Hindlimb muscle (tissue), 1 donor: ENCODE measurements around the gene COL28A1. TPM values are rescaled to one million over a fixed set of nuclear protein-coding genes. Genes with fewer than 3 reads are reported as not detected.
"Not testable (repeated sequence)": the region's sequence is repeated elsewhere in the genome, so short reads cannot be mapped to it uniquely, and the experiment has no call there.

Source experiments
- DNase-seq: peaks from one replicate; pipeline ENCODE4 v3.0.0-alpha.2; 2013
- polyA plus RNA-seq: library from polyadenylated mRNA; unstranded; fragments of 120-200 nt; gene quantifications from one replicate; pipeline ENCODE4 v1.2.1, GENCODE V29; 2013; ENCODE audit not compliant: insufficient read length

COL28A1 gene
- polyA plus RNA-seq, 1 donor, result 1.1 TPM

DNA sequence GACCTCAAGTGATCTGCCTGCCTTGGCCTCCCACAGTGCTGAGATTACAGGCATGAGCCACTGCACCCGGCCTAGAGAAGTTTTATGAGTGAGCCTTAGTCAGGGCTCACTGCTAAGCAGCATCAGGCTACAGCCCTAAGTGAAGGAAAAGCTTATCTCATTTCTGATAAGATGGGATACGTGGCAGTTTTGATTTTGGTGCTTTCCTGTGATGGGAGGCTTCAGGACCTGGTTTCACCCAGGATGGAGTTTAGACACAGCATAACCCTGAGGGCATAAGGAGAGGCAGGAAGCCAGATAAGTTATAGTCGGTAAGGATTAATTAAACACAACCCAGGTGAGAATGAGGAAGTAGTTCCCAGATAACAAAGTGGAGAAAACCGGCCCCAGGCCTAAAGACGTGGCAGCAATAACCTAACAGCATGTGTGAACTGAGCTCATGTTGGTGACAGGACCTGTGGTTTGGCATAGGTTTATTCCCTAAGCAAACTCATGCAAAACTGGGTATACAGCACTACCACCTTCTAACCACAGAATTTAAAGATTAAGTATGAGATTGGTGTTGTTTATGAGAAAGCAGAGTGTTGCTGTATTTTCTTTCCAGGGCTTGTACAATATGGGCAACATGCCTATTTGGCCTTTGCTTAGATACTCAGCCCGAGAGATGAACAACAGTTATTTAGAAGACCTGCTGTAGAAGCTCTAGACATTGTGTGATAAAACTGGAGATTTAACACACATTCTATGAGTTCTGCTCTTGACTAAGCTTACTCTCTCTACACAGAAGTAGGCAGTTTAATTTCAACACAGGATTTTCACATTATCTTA is 119.4 kb downstream of the COL28A1 start:
- no peak for DNase-seq

DNA sequence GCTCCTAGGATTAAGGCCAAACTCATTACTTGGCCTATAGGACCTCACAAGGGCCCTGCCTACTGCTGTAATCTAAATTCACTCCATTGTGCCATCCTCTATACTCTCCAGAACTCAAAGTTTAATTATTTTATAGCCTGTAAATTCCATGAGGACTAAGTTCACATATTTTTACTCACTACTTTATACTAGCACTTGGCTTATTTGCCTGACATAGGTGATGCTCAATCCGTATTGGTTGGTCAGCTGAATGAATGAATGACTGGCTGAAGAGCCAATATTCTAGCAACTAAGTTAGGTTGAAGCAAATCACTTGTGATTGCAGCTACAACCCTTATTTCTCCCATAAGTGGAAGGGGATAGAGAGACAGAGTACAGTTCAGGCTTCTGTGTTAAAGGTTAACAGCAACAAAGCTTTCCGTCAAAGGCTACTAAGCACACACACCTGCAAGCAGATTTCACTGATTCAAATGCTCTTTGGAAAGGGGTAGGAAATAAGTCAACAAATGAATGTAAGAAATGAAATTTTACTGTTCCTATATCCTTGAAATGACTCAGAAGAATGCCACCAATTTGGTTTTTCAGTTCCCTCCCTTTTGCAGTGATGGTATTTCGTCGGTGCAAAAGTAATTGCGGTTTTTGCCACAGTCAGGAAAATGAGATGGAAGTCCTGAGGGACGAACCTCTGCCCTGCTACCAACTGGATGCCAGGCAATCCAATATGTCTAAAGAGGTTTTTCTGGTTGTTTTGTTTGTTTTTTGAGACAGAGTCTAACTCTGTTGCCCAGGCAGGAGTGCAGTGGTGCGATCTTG is 120.7 kb downstream of the COL28A1 start:
- DNase-seq, result no peak

DNA sequence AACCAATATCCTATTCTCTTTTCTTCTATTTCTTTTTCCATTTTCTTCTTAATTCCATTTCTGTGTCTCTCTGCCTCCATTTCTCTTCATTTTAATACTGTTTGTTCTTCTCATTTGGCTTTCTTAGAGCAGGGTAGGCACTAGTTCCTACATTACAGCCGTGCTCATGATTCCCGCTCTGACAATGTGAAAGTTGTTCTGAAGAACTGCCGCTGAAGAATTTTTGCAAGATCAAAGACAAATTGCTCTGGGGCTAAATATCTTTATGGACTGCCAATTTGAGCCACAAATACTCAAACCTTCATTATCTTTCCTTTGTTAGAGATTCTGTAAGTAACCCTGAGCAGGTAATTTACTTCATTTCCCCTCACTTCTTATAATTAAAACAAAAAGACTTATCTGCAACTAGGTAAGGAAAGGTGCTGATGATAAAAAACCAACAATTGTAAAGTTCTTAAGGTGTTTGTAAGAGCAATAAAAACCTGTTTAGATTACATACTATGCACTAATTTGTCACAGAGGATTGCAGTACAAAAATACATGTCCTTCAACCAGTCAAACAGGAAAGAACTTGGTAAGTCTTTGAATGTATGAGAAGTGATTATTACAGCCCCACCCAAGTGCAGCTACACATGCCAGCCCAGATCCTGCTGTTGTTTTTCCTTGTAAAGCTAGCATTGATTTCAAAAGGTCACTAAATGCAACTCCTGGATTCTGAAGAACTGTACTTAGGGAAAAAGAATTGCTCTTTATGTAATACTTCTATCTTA is 127.5 kb downstream of the COL28A1 start:
- DNase-seq, result no peak

DNA sequence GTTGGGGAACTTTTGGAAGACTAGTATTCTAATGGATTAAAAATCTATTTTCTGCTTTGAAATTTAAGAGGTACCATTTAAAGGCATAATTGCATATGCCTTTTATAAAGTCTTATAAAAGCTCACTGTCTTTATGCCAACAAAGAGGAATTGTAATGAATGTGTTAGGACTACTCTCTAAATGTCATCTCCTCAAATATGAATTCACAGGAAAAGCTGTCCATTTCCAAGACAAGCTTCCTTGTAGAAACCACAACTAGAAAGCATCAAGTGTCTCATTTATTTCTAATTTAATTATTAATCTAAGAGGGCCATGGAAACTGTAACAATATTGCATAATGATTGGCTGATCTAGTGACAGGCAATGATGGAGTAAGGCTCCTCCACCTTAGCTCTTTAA is 130.2 kb downstream of the COL28A1 start:
- no peak for DNase-seq

DNA sequence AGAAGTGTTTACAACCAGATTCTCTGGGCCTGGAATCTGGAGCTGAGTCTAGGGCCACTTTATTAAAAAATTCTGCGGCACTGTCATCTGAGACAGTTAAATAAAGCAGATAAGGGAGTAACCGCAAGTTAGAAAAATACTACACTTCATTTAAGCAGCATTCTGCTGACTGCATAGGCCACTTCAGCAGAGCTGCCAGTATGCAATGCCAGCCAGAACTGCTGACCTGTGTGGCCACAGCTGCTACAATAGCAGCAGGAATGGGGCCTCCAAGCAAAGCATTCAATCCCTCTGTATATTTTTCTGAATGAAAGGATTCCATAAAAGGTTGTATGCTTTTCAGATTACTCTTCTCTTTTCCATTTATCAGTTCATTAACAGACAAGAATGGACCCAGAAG is 136.0 kb downstream of the COL28A1 start:
- no peak for DNase-seq

DNA sequence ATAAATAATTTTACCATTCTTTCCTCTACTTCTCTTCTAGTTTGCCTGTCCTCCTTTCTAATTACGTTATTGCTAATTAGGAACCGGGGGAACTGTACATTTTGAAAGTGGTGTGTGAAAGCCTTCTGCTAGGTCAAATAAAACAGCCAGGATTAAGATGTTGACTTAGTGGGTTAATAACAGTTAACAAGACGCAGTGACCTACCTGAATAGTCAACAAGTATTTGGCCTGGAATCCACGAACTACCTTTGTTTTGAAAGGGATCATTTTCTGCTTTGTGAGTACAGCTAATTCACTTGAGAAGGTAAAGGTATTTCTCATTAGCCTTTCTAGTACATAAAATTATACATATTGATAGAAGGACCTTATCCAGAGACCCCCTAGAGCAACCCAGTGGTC is 139.9 kb downstream of the COL28A1 start:
- DNase-seq, result no peak

DNA sequence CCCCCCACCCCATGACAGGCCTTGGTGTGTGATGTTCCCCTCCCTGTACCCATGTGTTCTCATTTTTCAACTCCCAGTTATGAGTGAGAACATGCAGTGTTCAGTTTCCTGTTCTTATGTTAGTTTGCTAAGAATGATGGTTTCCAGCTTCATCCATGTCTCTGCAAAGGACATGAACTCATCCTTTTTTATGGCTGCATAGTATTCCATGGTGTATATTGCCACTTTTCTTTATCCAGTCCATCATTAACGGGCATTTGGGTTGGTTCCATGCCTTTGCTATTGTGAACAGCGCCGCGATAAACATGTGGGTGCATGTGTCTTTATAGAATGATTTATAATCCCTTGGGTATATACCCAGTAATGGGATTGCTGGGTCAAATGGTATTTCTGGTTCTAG is 147.5 kb downstream of the COL28A1 start:
- DNase-seq, result not testable (repeated sequence)

DNA sequence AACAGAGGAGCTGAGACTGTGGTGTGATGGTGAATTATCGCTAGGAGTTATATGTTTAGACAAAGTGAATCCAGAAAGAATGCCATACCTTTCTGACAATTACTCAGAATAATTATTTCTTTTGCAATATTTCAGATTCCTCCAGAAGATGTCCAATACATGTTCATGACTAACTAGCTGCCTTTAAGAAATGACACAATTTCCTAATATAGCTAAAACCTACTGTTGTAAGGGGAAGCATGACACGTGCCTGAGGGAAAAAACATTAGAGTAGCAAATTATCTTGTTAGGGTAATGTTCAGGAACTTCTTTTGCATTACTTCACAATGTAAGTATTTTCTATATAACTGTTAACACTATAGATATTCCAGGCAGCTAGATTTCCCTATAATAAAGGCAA is 150.3 kb downstream of the COL28A1 start:
- no peak for DNase-seq

DNA sequence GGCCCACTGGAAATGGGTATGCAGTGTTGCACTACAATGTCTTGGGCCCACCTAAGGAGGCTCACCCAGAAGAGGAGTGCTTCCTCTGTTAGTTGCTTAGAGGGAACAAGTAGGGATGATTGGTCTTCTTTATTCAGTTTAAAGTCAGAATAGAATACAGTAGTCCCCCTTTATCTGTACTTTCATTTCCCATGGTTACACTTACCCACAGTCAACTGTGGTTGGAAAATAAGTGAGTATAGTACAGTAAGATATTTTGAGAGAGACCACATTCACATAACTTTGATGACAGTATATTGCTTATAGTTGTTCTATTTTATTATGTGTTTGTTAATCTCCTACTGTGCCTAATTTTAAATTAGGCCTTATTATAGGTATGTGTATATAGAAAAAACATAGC is 151.4 kb downstream of the COL28A1 start:
- no peak for DNase-seq

DNA sequence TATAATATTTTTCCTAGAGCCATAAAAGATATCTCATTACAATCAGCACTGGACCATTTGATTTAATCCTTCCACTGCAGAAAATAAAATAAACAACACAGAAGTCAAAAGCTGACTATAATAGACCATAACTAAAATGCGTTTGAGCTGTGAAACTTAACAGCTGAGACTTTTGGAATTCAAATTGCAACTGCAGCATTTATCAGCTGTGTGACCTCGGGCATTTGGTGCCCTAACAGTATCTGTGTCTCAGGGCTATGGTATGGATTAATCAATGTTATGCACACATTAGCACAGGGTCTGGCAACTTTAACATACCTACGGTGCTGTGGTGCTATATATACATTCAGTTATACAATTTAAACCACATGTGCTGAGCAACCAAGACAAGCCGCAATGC is 160.1 kb downstream of the COL28A1 start:
- no peak for DNase-seq

DNA sequence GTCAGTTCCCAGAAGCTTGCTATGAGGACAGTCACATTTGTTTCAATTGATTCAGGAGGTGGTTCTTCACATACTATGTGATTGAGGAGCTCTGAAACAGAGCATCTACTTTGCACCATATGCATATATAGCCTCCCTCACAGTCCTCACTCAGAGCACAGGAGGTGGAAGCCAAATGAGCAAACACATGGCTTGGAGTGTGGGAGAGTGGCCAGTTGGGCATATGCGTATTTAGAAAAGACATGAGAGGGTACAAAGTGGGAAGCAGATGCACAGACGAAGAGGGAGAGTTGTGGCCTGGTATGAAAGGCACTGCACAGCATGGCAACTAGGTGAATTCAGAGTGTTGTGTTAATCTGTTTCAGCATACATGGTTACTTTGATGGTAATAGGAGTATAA is 165.6 kb downstream of the COL28A1 start:
- DNase-seq, result no peak

DNA sequence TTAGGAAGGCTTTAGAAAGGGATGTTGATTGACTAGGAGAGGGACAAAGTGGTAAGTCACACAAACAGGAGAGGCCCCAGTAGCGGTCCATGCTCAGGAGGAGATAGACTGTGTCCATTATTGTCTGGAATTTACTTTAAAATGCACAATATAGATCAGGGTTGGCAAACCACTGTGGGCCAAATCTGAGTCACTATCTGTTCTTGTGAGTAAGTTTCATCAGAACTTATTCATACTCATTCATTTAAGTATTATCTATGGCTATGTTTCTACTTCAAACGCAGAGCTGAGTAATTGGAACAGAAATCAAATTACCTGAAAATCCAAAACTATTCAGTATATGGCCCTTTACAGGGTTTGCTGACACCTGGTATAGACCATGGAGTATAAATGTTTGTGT is 166.5 kb downstream of the COL28A1 start:
- DNase-seq, result no peak

DNA sequence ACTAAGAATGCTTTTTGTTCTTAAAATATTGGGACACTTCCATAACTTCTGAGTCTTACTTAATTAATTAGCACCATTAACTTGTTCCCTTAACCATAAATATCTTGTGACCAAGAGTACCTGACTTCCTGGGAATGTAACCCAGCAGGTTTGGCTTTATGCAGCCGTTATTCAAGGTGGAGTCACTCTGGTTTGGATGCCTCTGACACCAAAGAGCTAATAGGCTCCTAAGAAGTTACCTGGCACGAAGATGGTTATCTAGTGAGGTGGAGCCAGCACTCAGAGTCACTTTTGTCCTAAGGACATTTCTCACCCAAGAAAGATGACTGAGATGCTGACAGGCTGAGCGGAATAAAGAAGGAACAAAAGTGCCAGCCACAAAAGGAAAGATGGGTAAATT is 181.0 kb downstream of the COL28A1 start:
- DNase-seq, result no peak

DNA sequence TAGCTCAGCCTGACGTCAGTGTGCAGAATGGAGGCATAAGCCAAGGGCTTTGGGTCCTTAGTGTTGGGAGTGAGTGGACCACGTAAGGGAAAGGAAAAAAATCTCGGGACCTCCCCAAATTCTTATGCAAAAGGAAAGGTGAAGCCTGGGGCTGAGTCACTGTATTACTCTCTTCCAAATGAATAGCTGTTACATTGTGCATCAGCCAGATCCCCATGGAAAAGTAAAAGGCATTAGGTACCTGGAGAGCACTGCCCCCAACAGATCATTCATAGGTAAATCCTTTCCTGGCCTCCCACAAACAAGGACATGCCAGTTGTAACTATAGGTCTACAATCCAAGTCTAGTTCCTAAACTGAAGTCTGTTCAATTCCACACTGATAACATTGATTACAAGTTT is 182.8 kb downstream of the COL28A1 start:
- DNase-seq, result no peak

DNA sequence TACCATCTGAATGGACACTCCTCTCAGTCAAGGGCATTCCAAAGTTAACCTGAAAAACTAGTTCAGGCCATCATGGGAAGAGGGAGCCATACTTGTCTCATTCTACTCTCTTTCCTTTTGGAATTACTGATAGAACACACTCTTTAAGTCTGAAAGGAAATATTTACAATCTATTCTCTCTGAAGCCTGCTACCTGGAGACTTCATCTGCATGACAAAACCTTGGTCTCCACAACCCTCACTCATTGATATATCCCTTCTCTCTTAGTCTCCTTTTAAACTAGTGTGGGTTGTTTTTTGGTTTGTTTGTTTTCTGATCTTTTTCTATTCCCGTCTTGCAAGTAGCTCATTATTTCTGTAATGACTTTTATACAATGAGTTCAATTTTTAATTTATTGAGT is 183.8 kb downstream of the COL28A1 start:
- DNase-seq, result no peak

DNA sequence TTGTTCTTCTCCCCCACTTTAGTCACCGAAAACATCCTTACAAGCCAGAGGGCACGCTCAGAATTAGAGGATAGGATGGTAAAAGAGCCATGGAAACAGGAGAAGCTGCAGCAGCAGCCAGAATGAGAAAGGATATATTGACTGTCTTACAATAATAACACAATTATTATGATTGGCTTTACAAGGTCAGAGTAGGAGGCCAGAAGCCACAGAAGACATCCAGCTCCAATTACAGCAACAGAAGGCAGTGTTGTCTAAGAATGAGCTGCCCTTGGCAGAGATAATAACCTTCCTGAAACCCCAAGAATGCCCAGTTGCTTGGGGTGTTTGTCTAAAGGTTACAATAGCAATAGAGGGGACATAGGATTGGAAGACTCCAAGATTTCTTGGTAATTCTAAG is 184.5 kb downstream of the COL28A1 start:
- no peak for DNase-seq

DNA sequence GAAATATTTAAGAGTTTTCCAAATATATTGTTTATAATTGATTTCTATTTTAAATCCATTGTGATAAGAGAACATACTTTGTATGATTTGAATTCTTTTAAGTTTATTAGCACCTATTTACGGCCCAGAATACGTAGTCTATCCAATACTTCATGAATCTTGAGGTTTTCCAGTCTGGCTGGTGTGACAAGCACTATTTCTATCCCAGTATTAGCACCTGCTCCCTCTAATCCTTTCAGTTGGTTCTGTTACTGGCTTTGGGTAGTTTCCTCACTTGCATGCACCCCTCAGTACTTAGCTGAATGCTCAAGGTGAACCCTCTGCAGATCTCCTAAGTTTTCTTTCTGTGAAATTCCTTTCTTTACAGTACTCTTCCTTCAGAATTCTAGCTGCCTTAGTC is 186.5 kb downstream of the COL28A1 start:
- DNase-seq, result no peak

DNA sequence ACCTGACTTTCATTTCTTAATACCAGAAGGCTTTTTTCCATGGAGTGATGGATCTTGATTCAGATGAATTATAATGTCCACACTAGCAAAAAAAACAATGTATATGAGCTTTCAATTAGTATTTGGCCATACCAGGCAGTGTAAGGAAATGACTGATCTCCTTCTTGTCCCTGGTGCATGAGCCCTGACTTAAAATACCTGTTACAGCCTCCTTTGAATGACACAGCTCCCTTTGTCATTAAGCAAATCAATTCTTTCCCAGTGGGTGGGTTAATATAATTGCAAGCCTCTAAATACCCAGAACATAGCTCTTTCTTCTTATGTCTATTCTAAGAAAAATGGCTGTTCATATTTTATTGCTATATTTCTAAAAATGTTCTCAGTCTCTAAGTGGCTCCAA is 188.6 kb downstream of the COL28A1 start:
- DNase-seq, result no peak

DNA sequence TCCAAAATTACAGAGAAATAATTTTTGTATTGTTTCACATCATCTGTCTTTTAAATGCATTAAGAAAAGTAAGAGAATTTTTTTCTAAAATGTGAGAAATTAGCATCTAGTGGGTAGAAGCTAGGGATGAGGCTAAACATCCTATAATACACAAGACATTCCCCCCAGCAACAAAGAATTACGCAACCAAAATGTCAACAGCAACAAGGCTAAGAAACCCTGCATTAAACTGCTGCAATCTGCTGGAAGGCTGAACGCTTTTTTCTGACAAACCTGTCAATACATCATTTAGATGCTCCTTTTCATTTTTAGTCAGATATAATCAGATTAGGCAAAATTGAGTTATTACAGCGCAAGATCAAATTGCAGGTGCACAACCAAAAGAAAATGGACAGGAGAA is 191.1 kb downstream of the COL28A1 start:
- no peak for DNase-seq

DNA sequence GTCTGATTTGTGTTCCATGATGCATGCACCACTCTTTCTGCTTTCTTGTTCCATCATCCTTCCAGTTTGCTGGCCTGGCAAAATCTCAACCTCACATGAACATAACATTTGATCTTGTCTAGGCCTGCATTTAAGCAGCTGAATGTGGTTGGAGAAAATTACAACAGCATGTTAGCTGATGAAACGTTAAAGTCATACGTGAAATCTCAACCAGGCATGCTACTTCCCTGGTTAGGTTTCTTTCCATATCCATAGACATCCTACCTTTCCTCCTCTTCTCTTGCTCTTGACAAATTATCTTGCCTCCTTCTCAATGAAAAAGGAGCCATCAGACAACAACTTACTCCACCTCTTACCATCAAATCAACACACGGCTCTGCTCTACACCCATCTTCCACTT is 199.8 kb downstream of the COL28A1 start:
- no peak for DNase-seq

DNA sequence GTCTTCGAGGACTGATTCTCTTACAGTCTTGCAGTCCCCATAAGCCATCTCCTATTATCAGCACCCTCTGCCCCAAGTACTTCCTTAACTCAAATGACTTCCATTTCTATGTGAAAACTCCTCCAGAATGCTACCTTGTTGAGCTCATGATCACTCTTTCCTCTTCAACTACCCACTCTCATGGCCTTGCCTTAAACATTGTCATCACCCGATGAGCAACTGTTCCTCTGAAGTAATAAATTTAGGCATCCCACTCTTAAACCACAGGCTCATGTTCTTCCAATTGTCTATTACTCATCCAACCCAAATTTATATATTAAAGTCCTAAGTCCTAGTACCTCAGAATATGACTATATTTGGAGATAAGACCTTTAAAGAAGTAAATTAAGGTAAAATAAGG is 200.5 kb downstream of the COL28A1 start:
- DNase-seq, result no peak

DNA sequence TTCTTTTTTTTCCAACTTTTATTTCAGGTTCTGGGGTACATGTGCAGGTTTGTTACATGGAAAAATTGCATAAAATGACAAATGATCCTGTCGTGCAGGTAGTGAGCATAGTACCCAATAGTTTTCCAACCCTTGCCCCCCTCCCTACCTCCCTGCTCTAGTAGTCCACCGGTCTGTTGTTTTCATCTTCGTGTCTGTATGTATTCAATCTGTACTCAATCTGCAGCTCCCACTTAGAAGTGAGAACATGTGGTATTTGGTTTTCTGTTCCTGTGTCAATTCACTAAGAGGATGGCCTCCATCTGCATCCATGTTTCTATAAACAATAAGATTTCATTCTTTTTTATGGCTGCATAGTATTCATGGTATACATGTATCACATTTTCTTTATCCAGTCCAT is 202.1 kb downstream of the COL28A1 start:
- no peak for DNase-seq

DNA sequence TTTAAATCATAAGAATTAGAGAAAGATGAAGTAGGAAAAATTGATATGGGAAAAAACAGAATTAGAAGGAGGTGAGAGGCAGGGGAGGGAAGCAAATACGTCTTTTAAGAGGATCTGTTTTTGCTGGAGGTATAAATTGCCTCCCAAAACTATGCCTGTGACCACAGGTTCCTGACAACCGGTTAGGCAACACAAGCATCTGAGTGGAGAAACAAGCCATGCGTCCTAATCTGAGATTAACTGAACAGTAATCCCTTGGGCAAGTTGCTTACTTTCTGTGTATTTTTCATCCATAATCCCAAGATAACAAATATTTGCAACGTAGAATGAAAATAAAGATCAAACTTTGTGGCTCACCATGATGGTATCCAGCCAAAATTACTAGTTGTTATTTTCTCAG is 204.2 kb downstream of the COL28A1 start:
- DNase-seq, result no peak
